Panc1 (cell line): ENCODE results near the gene PSMB8. TPM values are rescaled to one million over a fixed set of nuclear protein-coding genes. Genes with fewer than 3 reads are reported as not detected.

ENCODE experiments used
- ATAC-seq: fragments of 200-7000 bp; cut with Tn5 transposase; 2 replicates; pipeline ENCODE4 v1.9.1; 2020; ENCODE audit warnings: mild to moderate bottlenecking, moderate library complexity
- BruUV-seq: library from RNA; stranded (reverse); fragments of 400-500 nt; replicated peaks from 2 replicates; lab custom pipeline; 2021; lab: Mats Ljungman, UMichigan
- CTCF ChIA-PET: fragments of 300-600 bp; sonication (Branson Sonifier 250); formaldehyde crosslinking; loops from one replicate; lab custom pipeline; 2022; ENCODE audit warnings: antibody characterized with exemption; lab: Charles Lee
- POLR2A ChIA-PET: fragments of 300-600 bp; sonication (Branson Sonifier 250); formaldehyde crosslinking; loops from one replicate; lab custom pipeline; 2022; ENCODE audit warnings: antibody characterized with exemption; lab: Charles Lee
- DNase-seq: peaks from one replicate; pipeline ENCODE4 v3.0.0-alpha.2; 2010; ENCODE audit warnings: low read depth, low spot score
- H3K27ac ChIP-seq: 2 replicates; pipeline ENCODE4 v1.5.1; 2011; ENCODE audit warnings: mild to moderate bottlenecking, low read length, inconsistent platforms
- H3K27me3 ChIP-seq: fragments of 200-500 bp; sonication (Bioruptor generic); 2 replicates; pipeline ENCODE4 v1.6.0; 2014; ENCODE audit warnings: low read length, inconsistent platforms; ENCODE audit not compliant: control insufficient read depth, insufficient read depth
- H3K36me3 ChIP-seq: fragments of 200-500 bp; sonication (Bioruptor generic); 2 replicates; pipeline ENCODE4 v1.5.1; 2014; ENCODE audit warnings: inconsistent platforms, mild to moderate bottlenecking, low read length, moderate library complexity; ENCODE audit not compliant: control insufficient read depth, insufficient read depth
- H3K4me1 ChIP-seq: 2 replicates; pipeline ENCODE4 v1.5.1; 2011; ENCODE audit warnings: inconsistent platforms, mild to moderate bottlenecking, low read length, moderate library complexity; ENCODE audit not compliant: control insufficient read depth, insufficient read depth
- H3K4me3 ChIP-seq, 2 experiments: 2 replicates each; pipeline ENCODE4 v1.5.1; 2011 to 2012; ENCODE audit warnings: low read depth in 2 of 2, low read length in 2 of 2, mild to moderate bottlenecking in 2 of 2, inconsistent platforms in 1 of 2, moderate library complexity in 1 of 2
- H3K9me3 ChIP-seq: fragments of 200-500 bp; sonication (Bioruptor generic); 2 replicates; pipeline ENCODE4 v1.5.1; 2014; ENCODE audit warnings: low read depth, mild to moderate bottlenecking, inconsistent platforms, low read length, moderate library complexity; ENCODE audit not compliant: control insufficient read depth, insufficient read depth
- CTCF ChIP-seq: fragments of 450-650 bp; IDR thresholded peaks from 2 replicates; pipeline ENCODE4 v1.5.1; 2017; ENCODE audit warnings: mild to moderate bottlenecking
- POLR2AphosphoS5 ChIP-seq: IDR thresholded peaks from 2 replicates; pipeline ENCODE4 v1.6.1; 2012; ENCODE audit warnings: mild to moderate bottlenecking, low read depth, low read length, moderate library complexity
- REST ChIP-seq, 2 experiments: IDR thresholded peaks; 2 replicates each; pipeline ENCODE4 v1.6.1; 2011 to 2012; ENCODE audit warnings: low read depth in 2 of 2, control low read depth in 1 of 2, low read length in 1 of 2, mild to moderate bottlenecking in 1 of 2, moderate library complexity in 1 of 2; ENCODE audit not compliant: insufficient read depth in 1 of 2
- SIN3A ChIP-seq: IDR thresholded peaks from 2 replicates; pipeline ENCODE4 v1.6.1; 2012; ENCODE audit warnings: low read depth, mild to moderate bottlenecking, low read length, moderate library complexity, borderline replicate concordance; ENCODE audit not compliant: insufficient read depth
- TCF7L2 ChIP-seq: IDR thresholded peaks from 2 replicates; pipeline ENCODE4 v1.6.1; 2011; ENCODE audit warnings: mild to moderate bottlenecking, low read depth, low read length, inconsistent platforms
- in situ Hi-C: cut with HindIII; loops from 2 replicates; pipeline ENCODE4 v1.10.0; 2016; ENCODE audit warnings: low sequenced_read_pairs, low pct_unique_long_range_greater_than_20kb
- intact Hi-C: fragments of 100-400 bp; cut with micrococcal nuclease; formaldehyde crosslinking; loops from one replicate; pipeline ENCODE4 v1.10.0; 2022; ENCODE audit not compliant: unreplicated experiment
- total RNA-seq: library from RNA; stranded (reverse); gene quantifications from one replicate; pipeline ENCODE4 v1.2.1, GENCODE V29; 2021; ENCODE audit not compliant: unreplicated experiment

The PSMB8 gene
- total RNA-seq, 1 experiment from 2014 or later: 43.8 TPM

DNA sequence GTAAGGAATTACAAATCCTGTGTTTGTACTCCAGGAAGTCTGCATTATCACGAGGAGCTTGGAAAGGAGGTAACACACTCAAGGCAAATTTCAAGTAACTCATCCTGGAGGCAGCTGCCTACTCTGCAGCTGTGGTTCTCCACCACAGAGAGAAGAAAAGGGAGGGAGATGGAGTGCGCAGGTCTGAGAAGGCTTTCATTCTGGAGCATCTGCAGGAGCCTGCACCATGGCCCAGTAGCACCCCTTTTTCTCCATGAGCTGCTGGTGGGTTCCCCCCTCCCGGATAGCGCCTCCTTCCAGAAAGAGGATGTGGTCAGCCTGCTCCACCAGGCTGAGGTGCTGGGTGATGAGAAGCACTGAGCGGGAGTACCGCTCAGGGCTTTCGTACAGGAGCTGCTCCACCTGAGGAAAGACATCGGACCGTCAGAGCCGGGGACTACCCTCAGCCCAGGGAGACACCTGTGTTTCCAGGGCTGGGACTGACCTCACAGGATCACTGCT lies 1.6 kb upstream of the PSMB8 start:
- Histone ChIP-seq H3K27ac (no peak overlapping the region), H3K4me1 (peaks cover 7% of the 10 kb centered on the region), H3K9me3 (no peaks in the 10 kb centered on the region), H3K36me3 (no peaks in the 10 kb centered on the region), H3K4me3 (no peak overlapping the region), H3K27me3 (no peaks in the 10 kb centered on the region)
- POLR2A ChIA-PET: interaction anchor here (0.6 kb wide), 1 partner anchor 126 kb away, joined by 5 read pairs; no protein-coding TSS in a partner anchor
- TF ChIP-seq SIN3A (no peak), REST (IDR thresholded peaks at IDR 0.05; ENCODE audit: insufficient read depth in 1 of 2, low read depth in 2 of 2, low read length in 1 of 2) (no peak), POLR2AphosphoS5 (no peak), CTCF (no peak), TCF7L2 (no peak)
- intact Hi-C loops (no loop called here), in situ Hi-C loops (no loop called here)
- CTCF ChIA-PET: interaction anchor here (0.9 kb wide), 1 partner anchor 8 kb away, joined by 3 read pairs; the partner anchor contains the start of genes PSMB9 and TAP1
- no peak for ATAC-seq
- no peak for DNase-seq
- BruUV-seq: no TSS peak

DNA sequence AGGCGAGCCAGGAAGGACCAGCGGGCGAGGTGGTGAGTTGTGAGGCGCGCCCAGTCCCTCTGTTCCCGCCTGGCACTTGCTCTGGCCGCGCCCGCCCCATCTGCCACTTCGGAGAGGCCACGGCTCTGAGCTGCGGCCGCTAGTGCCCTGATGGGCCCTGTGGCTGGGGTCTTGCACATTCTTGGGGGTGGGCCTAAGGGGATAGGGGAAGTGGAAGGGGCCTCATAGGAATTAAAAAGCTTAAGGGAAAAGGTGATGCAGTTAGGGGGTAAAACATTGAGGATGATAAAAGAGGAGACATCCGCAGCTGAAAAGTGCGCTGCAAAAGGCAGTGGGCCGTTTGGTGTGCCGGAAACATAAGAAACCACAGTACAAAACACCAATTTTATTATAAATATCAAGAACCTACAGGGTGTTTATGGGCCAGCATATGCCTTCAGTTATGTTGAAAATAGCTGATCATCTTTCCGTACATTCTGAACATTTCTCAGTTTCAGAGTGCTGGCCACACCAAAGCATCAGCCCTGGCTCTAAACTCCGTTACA lies 1.1 kb upstream of the PSMB8 start:
- H3K27me3 ChIP-seq: no peaks in the 10 kb centered on the region
- ATAC-seq (no peak), DNase-seq (no peak)
- TF ChIP-seq SIN3A (no peak), POLR2AphosphoS5 (no peak), TCF7L2 (no peak), CTCF (no peak), REST (IDR thresholded peaks at IDR 0.05; ENCODE audit: insufficient read depth in 1 of 2, low read depth in 2 of 2, low read length in 1 of 2) (no peak)
- peak overlapping the region; percentile 73 to 77 for H3K4me3 ChIP-seq
- no peaks in the 10 kb centered on the region for H3K9me3 ChIP-seq
- no peaks in the 10 kb centered on the region for H3K36me3 ChIP-seq
- intact Hi-C loops (no loop called here), in situ Hi-C loops (no loop called here)
- BruUV-seq: no TSS peak
- POLR2A ChIA-PET: interaction anchor here (0.6 kb wide), 1 partner anchor 9 kb away, joined by 3 read pairs; the partner anchor contains the start of genes PSMB9 and TAP1
- CTCF ChIA-PET: interaction anchor here (0.9 kb wide), 1 partner anchor 9 kb away, joined by 3 read pairs; the partner anchor contains the start of genes PSMB9 and TAP1
- peak overlapping the region; percentile 49; the same call in 1 of the 2 replicates for H3K27ac ChIP-seq
- peaks cover 7% of the 10 kb centered on the region for H3K4me1 ChIP-seq
